Embryonic facial prominence (tissue), 1 donor: Measurements from ENCODE around the gene GDPD1.

ENCODE experiments used
- DNase-seq: peaks from one replicate; pipeline ENCODE4 v3.0.0-alpha.2; 2016; ENCODE audit errors: extremely low spot score

GDPD1 gene

DNA sequence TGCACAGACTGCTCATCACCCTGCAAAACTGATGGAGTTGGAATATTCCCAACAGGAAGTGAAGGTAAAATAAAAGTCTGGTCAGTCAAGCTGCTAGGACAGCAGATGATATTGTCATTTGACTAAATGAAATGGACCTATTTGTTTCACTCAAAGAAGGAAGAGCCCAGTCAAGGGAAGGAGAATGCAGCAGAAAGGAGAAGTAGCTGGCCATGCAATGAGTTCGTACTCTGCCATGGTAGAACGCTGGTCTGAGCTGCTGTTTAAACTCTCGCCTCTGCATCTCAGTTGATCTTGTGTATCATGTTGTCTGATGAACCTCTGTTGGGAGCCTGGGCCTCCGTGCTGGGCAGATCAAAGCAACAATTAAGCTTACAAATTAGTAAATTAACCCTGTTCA is 95.6 kb downstream of the GDPD1 start:
- DNase-seq = no peak
